ENCODE results near the gene FILIP1L. TPM values are rescaled to one million over a fixed set of nuclear protein-coding genes. Genes with fewer than 3 reads are reported as not detected.

FILIP1L gene
- total and polyA plus RNA-seq, 2 of the 13 experiments (the other 11 are each of a cell fraction or from before 2014, with no cell fraction given) = 8.1 to 187 TPM

- no peak for TF ChIP-seq ZBTB46 (CRISPR knock-in tag; IDR thresholded peaks at IDR 0.05; ENCODE audit: borderline replicate concordance)
Measured at GRCh38 chr3:99810403-99810802, 303.9 kb downstream of the FILIP1L start (continued).

GRCh38 chr3:99809565-99809964 is 304.7 kb downstream of the FILIP1L start:
- 34% methylated on average over 2 of the region's 2 CpGs for WGBS (ENCODE audit: low lambda C conversion rate)
- intact Hi-C loops (cut with micrococcal nuclease; ENCODE audit: unreplicated experiment) (loop anchor here (5.0 kb wide), 1 partner anchor 637 kb away; no protein-coding TSS in a partner anchor), in situ Hi-C loops (cut with HindIII; ENCODE audit: extremely low pct_ligation_motif_present, low pct_unique_long_range_greater_than_20kb) (loop anchor here (25.0 kb wide), 1 partner anchor 903 kb away; the partner anchor contains the start of gene TFG)

More at GRCh38 chr3:99809565-99809964, 304.7 kb downstream of the FILIP1L start:
- no TSS peak for BruUV-seq (replicated peaks)
- Histone ChIP-seq H2AFZ (ENCODE audit: low read length) (no peak overlapping the region), H3K27me3 (ENCODE audit: control insufficient read depth in 1 of 2, insufficient read depth in 2 of 2, low read length in 2 of 2) (no peaks in the 10 kb centered on the region), H3K4me1 (ENCODE audit: insufficient read depth, low read length) (no peaks in the 10 kb centered on the region), H3K79me2 (ENCODE audit: insufficient read depth, low read length) (no peaks in the 10 kb centered on the region), H3K4me3 (replicated peaks in 1 of 3; ENCODE audit: insufficient read depth in 1 of 3, low read depth in 2 of 3, low read length in 3 of 3) (no peak overlapping the region), H3K36me3 (replicated peaks in 1 of 2; ENCODE audit: control insufficient read depth in 1 of 2, insufficient read depth in 2 of 2, low read length in 2 of 2) (no peaks in the 10 kb centered on the region), H3K9me3 (ENCODE audit: low read length) (peaks cover 17% of the 10 kb centered on the region), H4K20me1 (ENCODE audit: insufficient read depth, low read length) (no peaks in the 10 kb centered on the region), H3K9ac (ENCODE audit: insufficient read depth, low read depth, low read length) (no peak overlapping the region), H3K27ac (ENCODE audit: extremely low read length, insufficient read depth, low read length) (no peak overlapping the region), H3K4me2 (ENCODE audit: low read depth, low read length) (no peak overlapping the region)
- DNase-seq (ENCODE audit: low spot score) (no peak), ATAC-seq (no peak), FAIRE-seq (no peak)
- ChIA-PET POLR2A (no interaction called here), CTCF (ENCODE audit: low intra/inter-chr PET ratio, low total read pairs) (no interaction called here)
- TF ChIP-seq ZNF749 (CRISPR knock-in tag; IDR thresholded peaks at IDR 0.05; ENCODE audit: borderline replicate concordance) (no peak), ELK4 (CRISPR knock-in tag; IDR thresholded peaks at IDR 0.05; ENCODE audit: borderline replicate concordance) (no peak), FOXO1 (CRISPR knock-in tag; IDR thresholded peaks at IDR 0.05) (no peak), ADNP (CRISPR knock-in tag; IDR thresholded peaks at IDR 0.05) (no peak), AKAP8 (CRISPR knock-in tag; IDR thresholded peaks at IDR 0.05) (no peak), HOXA7 (CRISPR knock-in tag; IDR thresholded peaks at IDR 0.05) (no peak), ZNF264 (CRISPR knock-in tag; IDR thresholded peaks at IDR 0.05) (no peak), LBX2 (CRISPR knock-in tag; IDR thresholded peaks at IDR 0.05; ENCODE audit: borderline replicate concordance) (no peak), ZNF781 (CRISPR knock-in tag; IDR thresholded peaks at IDR 0.05; ENCODE audit: borderline replicate concordance, not compliant biosample characterization) (no peak), ZFP36 (IDR thresholded peaks at IDR 0.05; ENCODE audit: borderline replicate concordance, low read depth, low read length, partially characterized antibody) (no peak)

All from HepG2 (cell line).